SK-MEL-5 (cell line): ENCODE data around the gene CPHXL. TPM values are rescaled to one million over a fixed set of nuclear protein-coding genes. Genes with fewer than 3 reads are reported as not detected.

ENCODE experiments used
- DNase-seq: peaks from one replicate; pipeline ENCODE4 v3.0.0-alpha.2; 2016; ENCODE audit warnings: low read depth, low spot score
- in situ Hi-C: cut with HindIII; loops from 2 replicates; pipeline ENCODE4 v1.10.0; 2016; ENCODE audit warnings: low sequenced_read_pairs, high pct_unique_total_duplicates, low pct_unique_long_range_greater_than_20kb
- small RNA-seq, 2 experiments: library from RNA; depleted of rRNA; stranded (forward); fragments of <200 nt; gene quantifications; one replicate each; pipeline ENCODE3, GENCODE V24; 2014
- total RNA-seq: library from RNA; depleted of rRNA; stranded (reverse); fragments of >200 nt; shearing (Covaris generic); gene quantifications from 2 replicates; pipeline ENCODE4 v1.2.3, GENCODE V29; 2014; rRNA removed

Gene CPHXL
- total RNA-seq, 1 experiment from 2014 or later = not detected

GRCh38 chr16:75718452-75718851, 7.8 kb downstream of the CPHXL start:
- in situ Hi-C loops = no loop called here
- no peak for DNase-seq

- in situ Hi-C loops = no loop called here
Measured at GRCh38 chr16:75714661-75715060, 11.6 kb downstream of the CPHXL start.

GRCh38 chr16:75710344-75710743, 15.9 kb downstream of the CPHXL start:
- in situ Hi-C loops = no loop called here
- no peak for DNase-seq

More at GRCh38 chr16:75714661-75715060, 11.6 kb downstream of the CPHXL start:
- no peak for DNase-seq

DNA sequence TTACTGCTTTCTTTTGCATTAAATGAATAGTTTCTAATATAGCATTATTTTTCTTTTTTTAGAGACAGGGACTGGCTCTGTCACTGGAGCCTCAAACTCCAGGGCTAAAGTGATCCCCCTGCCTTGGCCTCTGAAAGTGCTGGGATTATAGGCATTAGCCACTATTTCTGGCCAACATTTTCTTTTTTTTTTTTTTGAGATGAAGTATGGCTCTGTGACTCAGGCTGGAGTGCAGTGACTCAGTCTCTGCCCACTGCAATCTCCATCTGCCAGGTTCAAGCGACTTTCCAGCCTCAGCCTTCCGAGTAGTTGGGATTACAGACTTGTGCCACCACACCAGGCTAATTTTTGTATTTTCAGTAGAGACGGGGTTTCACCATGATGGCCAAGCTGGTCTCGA, 23.0 kb downstream of the CPHXL start:
- in situ Hi-C loops = no loop called here
- no peak for DNase-seq

GRCh38 chr16:75702242-75702641, 24.0 kb downstream of the CPHXL start:
- peak; percentile 4 for DNase-seq
- in situ Hi-C loops = no loop called here

- DNase-seq = no peak
- in situ Hi-C loops = no loop called here
Measured at GRCh38 chr16:75701361-75701760, 24.9 kb downstream of the CPHXL start, which contains the start of gene DUXB. Gene DUXB (minus strand): TSS chr16:75701461. CDS start chr16:75701418, 43 bp downstream.

DNA sequence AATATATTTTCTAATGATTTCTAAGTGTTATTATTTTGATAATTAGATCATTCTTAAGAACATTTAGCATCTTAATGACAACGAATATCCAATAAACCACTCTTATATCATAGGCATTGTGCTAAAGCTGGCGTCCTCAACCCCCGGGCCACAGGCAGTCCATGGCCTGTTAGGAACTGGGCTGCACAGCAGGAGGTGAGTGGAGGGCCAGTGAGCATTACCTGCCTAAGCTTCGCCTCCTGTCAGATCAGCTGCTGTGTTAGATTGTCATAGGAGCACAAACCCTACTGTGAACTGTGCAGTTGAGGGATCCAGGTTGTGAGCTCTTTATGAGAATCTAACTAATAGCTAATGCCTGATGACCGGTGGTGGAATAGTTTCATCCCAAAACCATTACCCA, 28.7 kb downstream of the CPHXL start:
- in situ Hi-C loops = no loop called here

GRCh38 chr16:75695708-75696107, 30.6 kb downstream of the CPHXL start:
- in situ Hi-C loops = no loop called here
- DNase-seq = peak; percentile 22

More for the DNA sequence above, 28.7 kb downstream of the CPHXL start:
- DNase-seq = no peak

GRCh38 chr16:75687361-75687760, 38.9 kb downstream of the CPHXL start:
- no peak for DNase-seq
- in situ Hi-C loops = no loop called here

GRCh38 chr16:75682308-75682707, 44.0 kb downstream of the CPHXL start:
- in situ Hi-C loops = no loop called here
- DNase-seq = no peak

DNA sequence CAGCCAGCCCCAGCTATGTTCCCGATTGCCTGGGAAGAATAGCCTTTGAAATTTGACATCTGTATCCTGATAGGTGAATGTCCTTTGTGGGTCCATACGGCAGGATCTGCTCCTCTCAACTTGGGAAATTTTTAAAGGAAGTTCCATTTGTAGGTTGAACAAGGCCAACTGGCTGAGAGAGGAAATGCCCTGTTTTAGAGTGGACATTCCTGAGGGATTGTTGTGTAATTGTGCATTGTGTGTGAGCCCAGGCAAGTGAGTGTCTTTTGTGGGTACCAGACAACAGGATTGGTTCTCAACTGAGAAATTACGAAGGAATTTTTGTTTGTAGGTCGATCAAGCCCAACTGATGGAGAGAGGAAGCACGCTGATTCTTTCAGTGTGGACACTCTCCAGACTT, 46.9 kb downstream of the CPHXL start:
- in situ Hi-C loops = no loop called here
- no peak for DNase-seq

DNA sequence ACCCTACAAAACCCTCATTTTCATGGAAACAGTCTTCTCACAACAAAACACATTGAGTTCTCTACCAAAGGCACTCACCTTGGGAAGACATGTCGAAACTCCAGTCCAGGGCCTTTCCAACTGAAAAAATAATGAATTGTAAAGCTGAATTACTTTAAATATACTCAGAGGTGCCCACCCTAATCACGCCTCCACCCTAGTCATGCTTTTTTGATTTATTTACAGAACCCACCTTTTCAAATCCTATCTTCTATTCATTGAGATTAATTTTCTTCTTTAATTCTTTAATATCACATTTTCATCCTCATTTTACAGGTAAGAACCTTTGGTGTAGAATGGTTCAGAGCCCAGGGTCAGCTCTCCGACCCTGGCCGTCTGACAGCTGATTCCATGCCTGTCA, 49.4 kb downstream of the CPHXL start, which contains the start of gene CPHXL2:
TSS of gene CPHXL2 (minus strand) at position 101 of the 400 bp plus-strand sequence. CDS start at position 91, 10 bp downstream.
- DNase-seq = no peak
- in situ Hi-C loops = no loop called here

GRCh38 chr16:75667503-75667902, 58.8 kb downstream of the CPHXL start:
- in situ Hi-C loops = no loop called here
- DNase-seq = no peak

Small RNA genes lying within 50 kb of the gene (small RNA-seq; reads per million reads assigned to genes)
- gene RN7SL520P = 0 reads per million in 2 experiments

Other genes with a start within 250 kb of the CPHXL start
- gene CHST6, start 231.0 kb downstream of the CPHXL start, total RNA-seq = 10.2 and 11.0 TPM in 2 replicates
- 0.08 TPM in 1 of 2 replicates, not detected in the other for gene CHST5, start 190.4 kb downstream of the CPHXL start, total RNA-seq
- 9.2 and 10.7 TPM in 2 replicates for gene TMEM231, start 170.2 kb downstream of the CPHXL start, total RNA-seq
- 48.7 and 50.5 TPM in 2 replicates for gene GABARAPL2, start 160.1 kb downstream of the CPHXL start, total RNA-seq
- 56.3 and 78.9 TPM in 2 replicates for gene ADAT1, start 103.2 kb downstream of the CPHXL start, total RNA-seq
- gene KARS1, start 78.8 kb downstream of the CPHXL start, total RNA-seq = 230 and 243 TPM in 2 replicates
- gene TERF2IP, start 78.7 kb downstream of the CPHXL start, total RNA-seq = 36.3 and 41.9 TPM in 2 replicates
- gene CPHXL2, start 49.5 kb downstream of the CPHXL start, total RNA-seq = not detected in 2 replicates
- gene DUXB, start 25.0 kb downstream of the CPHXL start, total RNA-seq = not detected in 2 replicates